ENCODE results near the gene TMEM165.

DNA sequence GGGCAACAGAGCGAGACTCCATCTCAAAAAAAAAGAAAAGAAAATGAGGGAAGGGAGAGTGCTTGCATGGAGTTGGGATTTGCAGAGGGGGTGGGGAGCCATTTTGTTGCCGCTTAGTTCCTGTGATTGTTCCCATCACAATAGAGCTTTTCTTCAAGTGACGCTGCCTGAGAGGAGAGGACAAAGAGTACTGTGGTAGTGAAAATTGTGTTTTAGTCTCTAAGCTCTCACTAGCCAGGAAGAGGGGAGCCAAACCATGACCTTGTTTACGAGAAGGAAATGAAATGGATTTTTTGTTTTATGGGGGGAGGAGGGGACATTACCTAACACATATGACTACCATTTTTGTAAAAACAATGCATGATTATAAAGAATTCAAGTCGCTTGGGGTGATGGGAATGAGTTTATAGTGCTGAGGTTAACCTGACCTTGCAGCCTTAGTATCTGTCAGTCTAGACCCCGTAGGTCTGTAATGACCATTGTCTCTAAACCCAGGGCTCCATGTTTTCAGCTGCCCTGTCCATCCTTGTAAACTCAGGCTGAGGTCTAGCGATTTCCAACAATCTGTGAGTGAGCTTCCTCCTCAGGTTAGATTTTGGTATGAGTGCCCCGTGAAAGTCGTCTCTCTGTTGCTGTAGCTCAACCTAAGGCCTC, 30.9 kb upstream of the TMEM165 start:
- no peak for TF ChIP-seq ZNF335 (tag by site-specific recombination; conservative IDR thresholded peaks at IDR 0.05)
- TF ChIP-seq, protein P1, sequence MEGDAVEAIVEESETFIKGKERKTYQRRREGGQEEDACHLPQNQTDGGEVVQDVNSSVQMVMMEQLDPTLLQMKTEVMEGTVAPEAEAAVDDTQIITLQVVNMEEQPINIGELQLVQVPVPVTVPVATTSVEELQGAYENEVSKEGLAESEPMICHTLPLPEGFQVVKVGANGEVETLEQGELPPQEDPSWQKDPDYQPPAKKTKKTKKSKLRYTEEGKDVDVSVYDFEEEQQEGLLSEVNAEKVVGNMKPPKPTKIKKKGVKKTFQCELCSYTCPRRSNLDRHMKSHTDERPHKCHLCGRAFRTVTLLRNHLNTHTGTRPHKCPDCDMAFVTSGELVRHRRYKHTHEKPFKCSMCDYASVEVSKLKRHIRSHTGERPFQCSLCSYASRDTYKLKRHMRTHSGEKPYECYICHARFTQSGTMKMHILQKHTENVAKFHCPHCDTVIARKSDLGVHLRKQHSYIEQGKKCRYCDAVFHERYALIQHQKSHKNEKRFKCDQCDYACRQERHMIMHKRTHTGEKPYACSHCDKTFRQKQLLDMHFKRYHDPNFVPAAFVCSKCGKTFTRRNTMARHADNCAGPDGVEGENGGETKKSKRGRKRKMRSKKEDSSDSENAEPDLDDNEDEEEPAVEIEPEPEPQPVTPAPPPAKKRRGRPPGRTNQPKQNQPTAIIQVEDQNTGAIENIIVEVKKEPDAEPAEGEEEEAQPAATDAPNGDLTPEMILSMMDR (tag by site-specific recombination; IDR thresholded peaks at IDR 0.05), result no peak
- no peak for TF ChIP-seq ZNF791 (tag by site-specific recombination; IDR thresholded peaks at IDR 0.05)
- TF ChIP-seq PRDM1 (tag by site-specific recombination; IDR thresholded peaks at IDR 0.05), result no peak
- no peak for TF ChIP-seq ZNF501 (tag by site-specific recombination; IDR thresholded peaks at IDR 0.05)

Measured in HEK293 (cell line).